Uterus (tissue), 2 donors: ENCODE data around the gene TMEM106C.

Experiments used
- CTCF ChIP-seq, 4 experiments: fragments of 200-600 bp in 2 of 4; fragments of 450-650 bp in 2 of 4; sonication (generic) in 2 of 4; IDR thresholded peaks; one replicate each; pipeline ENCODE4 v1.5.1; 2016 to 2019; ENCODE audit warnings: antibody characterized with exemption in 4 of 4, mild to moderate bottlenecking in 2 of 4, moderate library complexity in 1 of 4
- POLR2A ChIP-seq, 2 donors: fragments of 450-650 bp; IDR thresholded peaks; one replicate each; pipeline ENCODE4 v1.6.1; 2016; ENCODE audit warnings: antibody characterized with exemption in 2 of 2, mild to moderate bottlenecking in 1 of 2, moderate library complexity in 1 of 2

- TF ChIP-seq CTCF (IDR thresholded peaks at IDR 0.05) (no peak), POLR2A (IDR thresholded peaks at IDR 0.05) (no peak)
These were observed 45.0 kb downstream of the TMEM106C start for GRCh38 chr12:48008349-48008748.
